Karpas-422 (cell line): ENCODE measurements around the gene DNAJC13. TPM values are rescaled to one million over a fixed set of nuclear protein-coding genes. Genes with fewer than 3 reads are reported as not detected.
"Not testable (repeated sequence)": the region's sequence is repeated elsewhere in the genome, so short reads cannot be mapped to it uniquely, and the experiment has no call there.

ENCODE experiments used
- DNase-seq: peaks from one replicate; pipeline ENCODE4 v3.0.0-alpha.2; 2015
- H2AFZ ChIP-seq: fragments of 200-600 bp; sonication (generic); 2 replicates; pipeline ENCODE4 v1.6.1; 2014; ENCODE audit warnings: antibody characterized with exemption, low read length, mixed read lengths
- H3K27ac ChIP-seq: fragments of 200-600 bp; sonication (generic); 2 replicates; pipeline ENCODE4 v1.5.1; 2014; ENCODE audit warnings: mild to moderate bottlenecking, low read length, moderate library complexity
- H3K27me3 ChIP-seq: fragments of 200-600 bp; sonication (generic); 2 replicates; pipeline ENCODE4 v1.6.1; 2014; ENCODE audit warnings: low read length, mixed read lengths
- H3K36me3 ChIP-seq: fragments of 200-600 bp; sonication (generic); 2 replicates; pipeline ENCODE4 v1.6.1; 2014; ENCODE audit warnings: low read length, mixed read lengths; ENCODE audit not compliant: insufficient read depth
- H3K4me1 ChIP-seq: fragments of 200-600 bp; sonication (generic); 2 replicates; pipeline ENCODE4 v1.6.1; 2014; ENCODE audit warnings: mild to moderate bottlenecking, low read length, mixed read lengths
- H3K4me2 ChIP-seq: fragments of 200-600 bp; sonication (generic); 2 replicates; pipeline ENCODE4 v1.6.1; 2014; ENCODE audit warnings: low read length, low read depth, mild to moderate bottlenecking; ENCODE audit not compliant: poor library complexity, severe bottlenecking
- H3K4me3 ChIP-seq: fragments of 200-600 bp; sonication (generic); 2 replicates; pipeline ENCODE4 v1.5.1; 2014; ENCODE audit warnings: mild to moderate bottlenecking, antibody characterized with exemption, low read length, mixed read lengths
- H3K79me2 ChIP-seq: fragments of 200-600 bp; sonication (generic); 2 replicates; pipeline ENCODE4 v1.6.1; 2014; ENCODE audit warnings: mild to moderate bottlenecking, low read length, mixed read lengths
- H3K9ac ChIP-seq: fragments of 200-600 bp; sonication (generic); 2 replicates; pipeline ENCODE4 v1.6.0; 2014; ENCODE audit warnings: low read length
- H3K9me2 ChIP-seq: fragments of 200-600 bp; sonication (generic), shearing (Covaris generic); replicated peaks from 2 replicates; pipeline ENCODE4 v1.6.0; 2014; ENCODE audit warnings: mild to moderate bottlenecking, low read length, moderate library complexity; ENCODE audit not compliant: insufficient read depth
- H3K9me3 ChIP-seq: fragments of 300-700, 200-600 bp; sonication (generic); 2 replicates; pipeline ENCODE4 v1.6.1; 2014; ENCODE audit warnings: low read length, mixed read lengths
- H4K20me1 ChIP-seq: fragments of 200-600 bp; sonication (generic); 2 replicates; pipeline ENCODE4 v1.6.1; 2014; ENCODE audit warnings: mild to moderate bottlenecking, antibody characterized with exemption, low read length, low read depth; ENCODE audit not compliant: insufficient read depth
- total RNA-seq: library from RNA; depleted of rRNA; stranded (reverse); fragments of >200 nt; shearing (Covaris generic); gene quantifications from 2 replicates; pipeline ENCODE4 v1.2.3, GENCODE V29; 2014; ENCODE audit warnings: low replicate concordance

Gene DNAJC13
- total RNA-seq, 1 experiment from 2014 or later = 38.9 TPM

- not testable (repeated sequence) for H3K9me3 ChIP-seq, H4K20me1 ChIP-seq, H3K4me1 ChIP-seq, H2AFZ ChIP-seq, H3K9me2 ChIP-seq, H3K79me2 ChIP-seq, H3K27me3 ChIP-seq, H3K4me2 ChIP-seq, H3K27ac ChIP-seq, H3K9ac ChIP-seq, H3K36me3 ChIP-seq, H3K4me3 ChIP-seq
- DNase-seq = peak; percentile 61
Measured at GRCh38 chr3:132396776-132397175, 20.5 kb upstream of the DNAJC13 start.

GRCh38 chr3:132399054-132399929 lies 18.0 kb upstream of the DNAJC13 start:
- H3K4me1 ChIP-seq = no peaks in the 10 kb centered on the region
- no peaks in the 10 kb centered on the region for H4K20me1 ChIP-seq
- no peaks in the 10 kb centered on the region for H3K27me3 ChIP-seq
- no peak overlapping the region for H3K27ac ChIP-seq
- H3K4me2 ChIP-seq = no peak overlapping the region
- no peak overlapping the region for H3K4me3 ChIP-seq
- no peaks in the 10 kb centered on the region for H3K79me2 ChIP-seq
- peak; percentile 81 for DNase-seq
- H2AFZ ChIP-seq = no peak overlapping the region
- H3K9me3 ChIP-seq = no peaks in the 10 kb centered on the region
- no peaks in the 10 kb centered on the region for H3K9me2 ChIP-seq
- H3K36me3 ChIP-seq = no peaks in the 10 kb centered on the region
- H3K9ac ChIP-seq = no peak overlapping the region

GRCh38 chr3:132401255-132401654 lies 16.0 kb upstream of the DNAJC13 start:
- Histone ChIP-seq H3K9ac (no peak overlapping the region), H3K4me1 (peaks cover 13% of the 10 kb centered on the region), H3K9me2 (no peaks in the 10 kb centered on the region), H3K79me2 (no peaks in the 10 kb centered on the region), H3K27me3 (no peaks in the 10 kb centered on the region), H3K4me3 (no peak overlapping the region), H3K4me2 (no peak overlapping the region), H3K27ac (no peak overlapping the region), H4K20me1 (no peaks in the 10 kb centered on the region), H3K36me3 (no peaks in the 10 kb centered on the region), H2AFZ (no peak overlapping the region), H3K9me3 (no peaks in the 10 kb centered on the region)
- DNase-seq = no peak

GRCh38 chr3:132404276-132404675 lies 13.0 kb upstream of the DNAJC13 start:
- Histone ChIP-seq H2AFZ (no peak overlapping the region), H3K9me2 (no peaks in the 10 kb centered on the region), H3K4me2 (no peak overlapping the region), H3K9me3 (no peaks in the 10 kb centered on the region), H3K79me2 (no peaks in the 10 kb centered on the region), H3K36me3 (no peaks in the 10 kb centered on the region), H3K27ac (no peak overlapping the region), H3K4me1 (peaks cover 26% of the 10 kb centered on the region), H3K27me3 (no peaks in the 10 kb centered on the region), H3K4me3 (no peak overlapping the region), H4K20me1 (no peaks in the 10 kb centered on the region), H3K9ac (no peak overlapping the region)
- no peak for DNase-seq

- Histone ChIP-seq H3K36me3 (no peaks in the 10 kb centered on the region), H3K27me3 (no peaks in the 10 kb centered on the region), H3K27ac (no peak overlapping the region), H4K20me1 (no peaks in the 10 kb centered on the region), H3K4me2 (peak overlapping the region; percentile 63), H3K4me3 (no peak overlapping the region), H3K9ac (no peak overlapping the region), H3K79me2 (no peaks in the 10 kb centered on the region), H3K9me2 (no peaks in the 10 kb centered on the region), H2AFZ (no peak overlapping the region), H3K9me3 (no peaks in the 10 kb centered on the region), H3K4me1 (peaks cover 27% of the 10 kb centered on the region)
- no peak for DNase-seq
Measured at GRCh38 chr3:132405188-132405587, 12.1 kb upstream of the DNAJC13 start.

GRCh38 chr3:132405609-132406299 lies 11.5 kb upstream of the DNAJC13 start:
- Histone ChIP-seq H3K9me2 (no peaks in the 10 kb centered on the region), H3K9ac (no peak overlapping the region), H3K9me3 (no peaks in the 10 kb centered on the region), H3K36me3 (no peaks in the 10 kb centered on the region), H3K27me3 (no peaks in the 10 kb centered on the region), H3K4me2 (peak overlapping the region; percentile 63), H2AFZ (no peak overlapping the region; the same call in 1 of the 2 replicates), H3K4me1 (peaks cover 31% of the 10 kb centered on the region), H3K4me3 (no peak overlapping the region), H3K79me2 (no peaks in the 10 kb centered on the region), H3K27ac (no peak overlapping the region), H4K20me1 (no peaks in the 10 kb centered on the region)
- DNase-seq = no peak

- Histone ChIP-seq H3K27me3 (no peaks in the 10 kb centered on the region), H3K9me2 (no peaks in the 10 kb centered on the region), H3K4me3 (peak overlapping the region; percentile 33; the same call in 1 of the 2 replicates), H2AFZ (no peak overlapping the region), H3K36me3 (no peaks in the 10 kb centered on the region), H4K20me1 (no peaks in the 10 kb centered on the region), H3K79me2 (no peaks in the 10 kb centered on the region), H3K4me2 (peak overlapping the region; percentile 63), H3K4me1 (peaks cover 31% of the 10 kb centered on the region), H3K27ac (peak overlapping the region; percentile 52; the same call in 1 of the 2 replicates), H3K9ac (no peak overlapping the region), H3K9me3 (no peaks in the 10 kb centered on the region)
- DNase-seq = peak; percentile 77
Measured at GRCh38 chr3:132406587-132406986, 10.7 kb upstream of the DNAJC13 start.

- H3K27ac ChIP-seq = peak overlapping the region; percentile 52; the same call in 1 of the 2 replicates
- H3K9me2 ChIP-seq = no peaks in the 10 kb centered on the region
- no peaks in the 10 kb centered on the region for H3K9me3 ChIP-seq
- peaks cover 31% of the 10 kb centered on the region for H3K4me1 ChIP-seq
- H3K79me2 ChIP-seq = no peaks in the 10 kb centered on the region
- H3K36me3 ChIP-seq = no peaks in the 10 kb centered on the region
- no peak overlapping the region for H3K9ac ChIP-seq
- no peak overlapping the region for H2AFZ ChIP-seq
- no peaks in the 10 kb centered on the region for H4K20me1 ChIP-seq
- peak; percentile 74 for DNase-seq
- H3K4me3 ChIP-seq = no peak overlapping the region
- H3K4me2 ChIP-seq = peak overlapping the region; percentile 63
- no peaks in the 10 kb centered on the region for H3K27me3 ChIP-seq
Measured at GRCh38 chr3:132407025-132407424, 10.3 kb upstream of the DNAJC13 start.
